ENCODE results near the gene UPK1A.
"Not testable (repeated sequence)": the region's sequence is repeated elsewhere in the genome, so short reads cannot be mapped to it uniquely, and the experiment has no call there.

Gene UPK1A

DNA sequence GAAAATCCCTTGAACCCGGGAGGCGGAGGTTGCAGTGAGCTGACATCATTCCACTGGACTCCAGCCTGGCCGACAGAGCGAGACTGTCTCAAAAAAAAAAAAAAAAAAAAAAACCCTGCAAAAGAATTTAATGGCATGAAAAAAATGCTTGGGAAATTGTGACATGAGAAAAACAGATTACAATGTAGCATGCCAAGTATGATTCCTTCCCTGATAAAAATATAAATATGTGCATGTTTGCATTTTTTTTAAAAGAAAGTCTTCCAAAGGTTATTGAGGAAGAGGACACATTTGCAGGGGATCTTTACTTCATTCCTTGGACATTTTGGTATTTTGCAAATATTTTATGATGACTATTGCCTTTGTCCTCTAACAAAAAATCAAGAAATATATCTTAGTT, 23.5 kb downstream of the UPK1A start:
- no peak for DNase-seq (ENCODE audit: low read depth in 1 of 2, low spot score in 1 of 2)

DNA sequence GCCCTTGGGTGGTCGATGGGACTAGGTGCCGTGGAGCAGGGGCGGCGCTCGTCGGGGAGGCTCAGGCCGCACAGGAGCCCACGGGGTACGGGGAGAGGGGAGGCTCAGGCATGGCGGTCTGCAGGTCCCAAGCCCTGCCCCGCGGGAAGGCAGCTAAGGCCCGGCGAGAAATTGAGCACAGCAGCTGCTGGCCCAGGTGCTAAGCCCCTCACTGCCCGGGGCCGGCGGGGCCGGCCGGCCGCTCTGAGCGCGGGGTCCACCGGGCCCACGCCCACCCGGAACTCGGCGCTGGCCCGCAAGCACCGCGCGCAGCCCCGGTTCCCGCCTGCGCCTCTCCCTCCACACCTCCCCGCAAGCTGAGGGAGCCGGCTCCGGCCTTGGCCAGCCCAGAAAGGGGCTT, 24.8 kb downstream of the UPK1A start:
- not testable (repeated sequence) for DNase-seq (ENCODE audit: low read depth in 1 of 2, low spot score in 1 of 2)

DNA sequence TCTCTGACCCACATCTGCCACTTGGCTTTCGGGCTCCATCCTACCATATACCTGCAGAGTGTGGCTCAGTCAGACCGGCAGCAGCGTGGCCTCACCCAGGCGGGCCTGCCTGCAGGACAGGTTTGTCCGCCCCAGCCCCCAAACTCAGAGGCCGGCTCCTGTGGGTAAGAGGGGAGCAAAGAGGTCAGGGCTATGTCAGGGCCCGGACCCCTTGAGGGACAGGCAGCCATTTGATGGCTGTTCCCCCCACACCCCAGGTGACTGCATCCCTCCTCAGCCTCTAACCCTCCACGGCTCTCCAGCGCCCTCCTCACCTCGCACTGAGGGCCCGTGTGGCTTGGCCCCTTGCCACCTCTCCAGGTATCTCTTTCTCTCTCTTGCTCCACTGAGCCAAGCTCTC, 25.7 kb downstream of the UPK1A start:
- DNase-seq (ENCODE audit: low read depth in 1 of 2, low spot score in 1 of 2) = no peak

DNA sequence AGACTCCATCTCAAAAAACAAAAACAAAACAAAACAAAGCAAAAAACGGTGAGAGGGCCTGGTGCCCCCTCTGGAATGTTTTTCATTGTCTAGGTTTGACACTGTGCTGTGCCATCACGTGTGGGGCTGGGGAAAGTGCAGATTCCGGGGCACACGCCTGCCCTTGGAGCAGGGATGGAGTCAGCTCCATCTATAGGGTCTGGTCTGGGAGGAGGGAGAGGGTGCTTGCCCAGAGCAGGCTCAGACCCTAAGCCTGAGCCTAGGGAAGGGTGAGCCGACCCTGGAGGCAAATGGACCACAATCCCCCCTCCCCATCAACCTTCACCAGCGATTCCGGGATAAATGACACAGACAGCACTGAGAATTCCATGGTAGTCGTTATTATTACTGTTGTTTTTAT, 27.1 kb downstream of the UPK1A start:
- no peak for DNase-seq (ENCODE audit: low read depth in 1 of 2, low spot score in 1 of 2)

DNA sequence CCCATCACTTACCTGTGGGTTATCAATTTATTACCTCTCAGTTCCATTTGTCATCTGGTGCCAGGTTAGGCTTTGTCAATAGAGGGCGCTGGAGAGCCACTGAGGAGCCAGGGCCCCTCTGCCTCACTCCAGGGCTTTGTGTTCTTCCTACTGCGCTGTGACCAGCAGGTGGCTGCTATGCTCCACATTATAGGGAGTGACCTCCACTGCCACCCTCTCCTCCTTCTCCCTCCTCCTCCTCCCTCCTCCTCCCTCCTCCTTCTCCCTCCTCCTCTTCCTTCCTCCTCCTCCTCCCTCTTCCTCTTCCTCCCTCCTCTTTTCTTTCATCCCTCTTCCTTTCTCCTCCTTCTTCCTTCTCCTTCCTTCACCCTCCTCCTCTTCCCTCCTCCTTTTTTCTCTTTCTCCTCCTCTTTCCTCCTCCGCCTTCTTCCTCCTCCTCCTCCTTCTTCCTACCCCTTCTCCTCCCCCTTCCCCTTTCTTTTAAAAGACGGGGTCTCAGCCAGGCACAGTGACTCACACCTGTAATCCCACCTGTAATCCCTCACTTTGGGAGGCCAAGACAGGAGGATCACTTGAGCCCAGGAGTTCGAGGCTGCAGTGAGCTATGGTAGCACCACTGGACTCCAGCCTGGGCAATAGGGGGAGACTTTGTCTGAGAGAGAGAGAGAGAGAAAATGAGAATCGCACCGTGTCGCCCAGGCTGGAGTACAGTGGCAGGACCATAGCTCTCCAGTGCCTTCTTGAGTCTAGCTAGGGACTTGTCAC, 27.7 kb downstream of the UPK1A start:
- peak; percentile 80 to 81 for DNase-seq (ENCODE audit: low read depth in 1 of 2, low spot score in 1 of 2)

DNA sequence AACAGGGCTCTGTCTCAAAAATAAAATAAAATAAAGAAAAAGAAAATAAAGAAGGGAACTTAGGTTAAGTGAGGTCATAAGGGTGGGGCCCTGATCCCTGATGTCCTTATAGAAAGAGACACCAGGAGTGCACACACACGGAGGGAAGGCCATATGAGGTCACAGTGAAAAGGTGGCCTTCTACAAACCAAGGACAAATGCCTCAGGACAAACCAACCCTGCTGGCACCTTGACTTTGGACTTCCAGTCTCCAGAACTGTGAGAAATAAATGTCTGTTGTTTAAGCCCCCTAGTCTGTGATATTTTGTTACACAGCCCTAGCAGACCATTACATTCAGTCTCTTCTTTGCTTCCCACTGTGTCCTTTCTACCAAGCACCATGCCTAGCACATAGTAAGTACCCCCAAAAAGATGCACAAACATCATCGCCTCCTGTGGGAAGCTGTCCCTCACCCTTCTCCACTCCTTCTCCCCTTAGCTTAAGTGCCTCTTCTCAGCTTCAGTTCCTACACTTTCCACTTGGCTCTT, 29.6 kb downstream of the UPK1A start:
- DNase-seq (ENCODE audit: low read depth in 1 of 2, low spot score in 1 of 2) = no peak

DNA sequence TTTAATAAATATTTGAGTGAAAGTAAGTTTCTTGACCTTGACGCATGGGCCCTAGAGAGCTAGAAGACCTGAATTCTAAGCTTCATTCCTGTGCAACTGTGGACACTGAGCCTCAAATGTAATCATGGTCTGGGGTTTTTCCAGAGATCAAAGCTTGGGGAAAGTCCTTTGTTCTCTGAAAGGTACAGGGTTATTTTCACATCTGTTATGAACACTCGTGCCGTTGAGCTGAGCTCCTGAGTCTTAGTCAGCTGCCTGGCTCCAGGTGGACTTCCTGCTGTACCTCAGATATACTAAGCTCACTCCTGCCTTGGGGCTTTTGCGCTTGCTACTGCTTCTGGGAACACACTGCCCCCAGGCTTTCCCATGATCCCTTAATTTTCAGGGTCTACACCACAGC, 30.5 kb downstream of the UPK1A start:
- DNase-seq (ENCODE audit: low read depth in 1 of 2, low spot score in 1 of 2) = no peak

DNA sequence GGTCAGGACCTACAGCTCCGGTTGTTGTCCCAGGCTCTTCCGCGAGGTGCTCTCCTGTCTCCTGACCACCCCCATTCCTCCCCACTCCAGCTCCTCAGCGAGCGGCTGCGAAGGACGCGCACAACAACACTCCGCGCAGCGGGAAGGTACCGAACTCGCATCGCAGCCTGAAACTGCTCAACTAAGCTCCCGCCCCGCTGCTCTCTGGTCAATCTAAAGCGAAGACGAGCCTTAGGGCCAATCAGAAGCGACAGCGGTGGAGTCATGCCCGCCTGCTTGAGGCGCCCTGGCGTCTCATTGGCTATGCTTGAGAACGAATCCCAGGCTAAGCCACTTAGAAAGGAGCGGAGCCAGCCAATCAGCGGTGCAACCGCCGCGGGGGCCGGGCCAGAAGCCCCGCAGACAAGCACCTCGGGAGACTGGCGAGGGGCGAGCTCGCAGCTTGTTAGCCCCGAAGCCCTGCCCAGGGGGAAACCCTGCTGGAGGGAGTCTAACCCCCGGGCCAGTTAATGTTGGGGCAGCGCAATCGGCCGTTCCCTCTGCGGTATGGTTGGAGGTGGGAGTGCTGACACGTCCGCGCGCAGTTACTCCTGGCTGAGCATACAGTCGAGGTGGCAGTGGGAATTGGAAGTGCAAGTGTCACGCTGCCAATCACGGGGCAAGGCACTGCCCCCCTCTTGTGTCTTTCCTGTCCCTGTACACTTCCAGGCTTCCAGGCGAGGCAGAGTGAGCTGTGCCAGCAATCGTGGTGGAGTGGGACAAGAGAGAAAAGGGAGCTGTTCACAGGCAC, 36.1 kb downstream of the UPK1A start:
- peak; percentile 79 to 86 for DNase-seq (ENCODE audit: low read depth in 1 of 2, low spot score in 1 of 2)

DNA sequence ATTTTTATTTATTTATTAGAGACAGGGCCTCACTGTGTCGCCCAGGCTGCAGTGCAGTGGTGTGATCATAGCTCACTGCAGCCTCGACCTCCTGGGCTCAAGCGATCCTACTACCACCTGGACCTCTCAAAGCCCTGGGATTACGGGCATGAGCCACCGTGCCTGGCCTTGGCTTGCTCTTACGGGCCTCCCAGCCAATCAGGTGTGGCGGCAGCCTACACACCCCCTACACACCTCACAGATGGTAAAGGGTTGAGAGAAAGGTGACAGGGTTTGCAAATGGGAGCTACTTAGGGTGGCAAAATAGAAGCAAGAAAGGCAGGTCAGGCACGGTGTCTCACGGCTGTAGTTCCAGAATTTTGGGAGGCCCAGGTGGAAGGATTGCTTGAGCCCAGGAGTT, 37.0 kb downstream of the UPK1A start:
- DNase-seq (ENCODE audit: low read depth in 1 of 2, low spot score in 1 of 2) = no peak

DNA sequence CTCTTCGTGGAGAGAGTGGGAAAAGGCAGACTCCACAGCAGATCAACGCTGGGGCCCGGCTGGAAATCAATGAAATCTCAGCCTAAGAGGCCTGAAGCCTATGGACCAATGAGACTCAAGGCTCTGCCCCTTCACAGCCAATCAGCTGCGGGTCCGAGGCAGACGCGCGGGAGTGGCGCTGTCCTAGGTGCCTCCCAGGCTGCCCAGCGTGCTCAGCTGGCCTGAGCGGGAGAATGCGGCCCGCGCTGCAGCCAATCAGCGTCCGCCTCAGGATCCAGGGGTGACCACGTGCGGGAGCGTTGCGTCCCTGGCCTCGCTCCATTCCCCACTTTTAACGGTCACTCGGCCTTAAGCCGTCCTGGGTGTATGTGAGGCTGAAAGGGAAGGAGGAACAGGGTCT, 37.9 kb downstream of the UPK1A start, which contains the start of gene ZBTB32:
Gene ZBTB32, plus strand, starts transcription at position 341 of the 400 bp plus-strand sequence. CDS start 10,069 bp downstream, outside the sequence.
- DNase-seq (ENCODE audit: low read depth in 1 of 2, low spot score in 1 of 2) = no peak

DNA sequence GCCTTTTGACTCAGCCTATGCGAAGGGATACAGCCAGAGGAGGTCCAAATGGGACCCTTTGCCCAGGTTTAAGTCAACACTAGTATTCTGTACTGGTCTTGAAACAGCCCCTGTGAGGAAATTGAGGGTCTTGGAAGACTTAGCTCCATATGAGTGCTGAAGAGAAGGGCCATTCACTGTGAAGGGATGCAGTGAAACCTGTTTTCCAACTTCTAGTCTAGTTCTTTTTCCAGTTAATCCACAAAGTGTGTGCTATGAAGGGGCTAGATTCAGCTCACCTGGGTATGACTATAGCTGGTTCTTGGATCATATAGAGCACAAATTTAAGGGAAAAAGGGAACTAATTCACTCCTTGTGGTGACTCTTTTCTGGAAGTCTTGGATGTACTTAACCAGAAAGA, 42.1 kb downstream of the UPK1A start:
- DNase-seq (ENCODE audit: low read depth in 1 of 2, low spot score in 1 of 2) = no peak

DNA sequence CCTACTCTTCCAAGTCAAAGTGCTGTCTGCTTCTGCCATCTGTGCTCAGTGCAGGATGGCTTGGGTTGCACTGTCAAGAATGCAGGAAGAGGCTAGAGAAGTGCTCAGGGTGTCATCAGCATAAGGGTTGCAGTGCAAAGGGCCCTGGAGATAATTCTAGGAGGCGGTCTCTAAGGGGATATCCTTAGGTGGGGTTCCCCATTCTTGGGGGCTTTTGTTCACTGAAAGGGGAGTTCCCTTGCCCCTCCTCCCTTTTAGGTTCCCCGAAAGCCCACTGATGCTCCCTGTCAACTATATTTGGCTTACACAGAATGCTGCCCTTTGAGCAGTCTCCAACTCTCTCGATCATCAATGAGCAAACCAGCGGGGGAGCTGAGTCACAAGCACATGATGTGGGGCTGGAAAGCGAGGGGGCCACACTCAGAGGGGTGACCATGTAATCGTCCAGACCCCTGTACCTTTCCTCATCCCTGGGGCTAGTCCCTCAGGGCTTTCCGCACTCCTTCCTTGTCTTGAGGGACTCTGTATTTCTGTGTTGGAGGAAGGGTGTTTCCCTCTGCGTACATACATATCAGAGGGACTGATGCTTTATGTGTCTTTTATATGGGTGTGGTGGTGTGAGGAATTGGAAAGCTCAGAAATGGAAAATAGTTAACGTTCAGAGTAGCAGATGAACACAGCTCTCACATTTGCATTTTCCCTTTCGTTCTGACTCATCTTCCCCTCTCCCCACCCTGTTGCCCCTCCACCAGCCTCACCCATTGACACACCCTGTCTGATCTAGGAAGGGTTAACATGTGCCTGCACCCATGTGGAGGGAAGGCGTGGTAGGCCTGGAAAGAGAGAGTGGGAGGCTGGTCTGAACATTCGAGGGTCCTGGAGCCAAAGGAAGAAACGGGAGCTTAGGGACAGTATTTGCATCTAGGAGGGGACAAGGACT, 44.7 kb downstream of the UPK1A start:
- peak in 1 of 2 donors; percentile 29 for DNase-seq (ENCODE audit: low read depth in 1 of 2, low spot score in 1 of 2)

DNA sequence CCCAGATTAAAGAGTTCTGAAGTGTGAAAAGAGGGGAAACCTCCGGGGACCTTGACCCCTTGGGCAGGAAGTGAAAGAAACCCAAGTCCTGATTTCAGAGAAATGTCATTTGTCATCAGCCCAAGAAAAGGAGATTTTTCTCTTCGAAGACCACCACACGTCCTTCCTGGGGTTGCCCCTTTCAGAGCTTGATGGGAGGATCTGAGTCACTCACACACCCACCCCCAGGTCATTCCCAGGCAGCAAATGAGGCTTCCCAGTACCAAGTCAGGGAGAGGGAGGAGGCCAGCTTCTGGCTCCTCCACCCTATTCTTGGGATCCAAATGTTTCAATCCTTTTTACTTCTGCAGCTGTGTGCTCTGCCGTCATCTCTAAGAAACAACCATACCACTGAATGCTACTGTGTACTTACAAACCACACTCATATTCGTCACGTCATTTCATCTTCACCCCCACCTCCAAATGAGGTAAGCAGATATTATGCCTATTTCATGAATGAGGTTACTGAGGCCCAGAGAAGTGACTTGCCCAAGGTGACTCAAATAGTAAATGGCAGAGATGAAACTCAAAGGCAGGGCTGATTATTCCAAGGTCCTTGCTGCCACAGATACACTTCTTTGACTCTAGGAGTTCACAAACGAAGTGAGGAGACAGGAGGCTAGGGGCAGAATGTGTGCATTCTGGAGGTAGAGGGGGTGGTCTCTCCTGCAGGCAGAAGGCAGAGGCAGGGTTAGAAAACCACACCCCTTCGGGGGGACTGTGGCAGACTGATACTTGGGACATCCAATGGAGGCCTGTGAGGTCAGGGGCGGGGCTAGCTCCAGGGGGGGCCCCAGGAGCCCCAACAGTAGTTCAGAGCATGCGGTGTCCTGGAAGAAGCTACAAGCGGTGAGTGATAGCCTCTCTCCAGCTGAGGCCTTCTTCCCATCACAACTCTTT, 46.5 kb downstream of the UPK1A start:
- peak in 1 of 2 donors; percentile 28 for DNase-seq (ENCODE audit: low read depth in 1 of 2, low spot score in 1 of 2)

DNA sequence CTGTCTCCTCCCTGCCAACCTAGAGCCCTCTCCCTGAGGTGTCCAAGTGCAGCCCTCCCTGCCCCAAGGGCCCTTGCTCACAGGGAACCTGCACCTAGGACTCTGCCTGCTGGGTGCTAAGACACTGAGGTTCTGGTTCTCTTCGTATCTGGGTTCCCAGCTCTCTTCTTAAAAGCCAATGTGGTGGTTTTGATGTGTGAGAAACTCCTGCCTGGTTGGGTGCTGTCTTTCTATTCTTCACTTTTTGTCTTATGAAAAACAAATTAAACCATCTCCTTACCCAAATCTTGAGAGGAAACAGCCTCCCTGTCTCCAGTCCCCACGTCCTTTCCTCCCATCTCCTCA, 47.2 kb downstream of the UPK1A start:
- DNase-seq (ENCODE audit: low read depth in 1 of 2, low spot score in 1 of 2) = no peak

DNA sequence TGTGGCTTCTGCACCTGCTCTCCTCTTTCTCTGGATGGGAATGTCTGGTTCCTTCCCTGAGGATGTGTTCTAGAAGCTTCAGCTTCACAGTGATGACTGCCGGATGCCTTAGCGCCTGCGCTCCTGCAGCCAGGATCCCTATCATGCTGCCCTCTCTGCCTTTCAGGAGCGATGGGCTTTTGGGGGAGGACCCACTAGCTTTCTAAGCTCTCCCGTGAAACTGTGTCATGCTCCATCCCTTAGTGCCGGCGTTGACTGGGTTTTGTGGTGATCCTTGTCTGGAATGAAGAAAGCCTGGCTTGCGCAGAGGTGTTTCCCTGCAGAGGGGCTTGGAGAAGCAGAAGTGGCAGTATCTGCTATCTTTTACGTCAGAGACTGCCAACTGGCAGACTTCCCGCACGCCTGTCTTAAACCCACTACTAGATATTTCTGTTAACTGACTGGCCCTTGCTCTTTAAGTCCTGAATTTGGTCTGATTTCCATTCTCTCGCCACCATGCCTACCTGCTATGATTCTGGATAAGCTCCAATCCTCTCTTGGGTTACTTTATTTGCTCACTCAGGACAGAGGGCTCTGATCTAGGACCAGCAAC, 47.7 kb downstream of the UPK1A start:
- DNase-seq (ENCODE audit: low read depth in 1 of 2, low spot score in 1 of 2) = no peak

DNA sequence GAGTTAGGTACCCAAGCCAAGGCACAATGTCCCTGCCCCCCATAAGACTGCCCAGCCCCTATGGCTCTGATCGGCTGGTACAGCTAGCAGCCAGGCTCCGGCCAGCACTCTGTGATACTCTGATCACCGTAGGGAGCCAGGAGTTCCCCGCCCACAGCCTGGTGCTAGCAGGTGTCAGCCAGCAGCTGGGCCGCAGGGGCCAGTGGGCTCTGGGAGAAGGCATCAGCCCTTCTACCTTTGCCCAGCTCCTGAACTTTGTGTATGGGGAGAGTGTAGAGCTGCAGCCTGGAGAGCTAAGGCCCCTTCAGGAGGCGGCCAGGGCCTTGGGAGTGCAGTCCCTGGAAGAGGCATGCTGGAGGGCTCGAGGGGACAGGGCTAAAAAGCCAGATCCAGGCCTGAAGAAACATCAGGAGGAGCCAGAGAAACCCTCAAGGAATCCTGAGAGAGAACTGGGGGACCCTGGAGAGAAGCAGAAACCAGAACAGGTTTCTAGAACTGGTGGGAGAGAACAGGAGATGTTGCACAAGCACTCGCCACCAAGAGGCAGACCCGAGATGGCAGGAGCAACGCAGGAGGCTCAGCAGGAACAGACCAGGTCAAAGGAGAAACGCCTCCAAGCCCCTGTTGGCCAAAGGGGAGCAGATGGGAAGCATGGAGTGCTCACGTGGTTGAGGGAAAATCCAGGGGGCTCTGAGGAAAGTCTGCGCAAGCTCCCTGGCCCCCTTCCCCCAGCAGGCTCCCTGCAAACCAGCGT, 48.5 kb downstream of the UPK1A start:
- no peak for DNase-seq (ENCODE audit: low read depth in 1 of 2, low spot score in 1 of 2)

DNA sequence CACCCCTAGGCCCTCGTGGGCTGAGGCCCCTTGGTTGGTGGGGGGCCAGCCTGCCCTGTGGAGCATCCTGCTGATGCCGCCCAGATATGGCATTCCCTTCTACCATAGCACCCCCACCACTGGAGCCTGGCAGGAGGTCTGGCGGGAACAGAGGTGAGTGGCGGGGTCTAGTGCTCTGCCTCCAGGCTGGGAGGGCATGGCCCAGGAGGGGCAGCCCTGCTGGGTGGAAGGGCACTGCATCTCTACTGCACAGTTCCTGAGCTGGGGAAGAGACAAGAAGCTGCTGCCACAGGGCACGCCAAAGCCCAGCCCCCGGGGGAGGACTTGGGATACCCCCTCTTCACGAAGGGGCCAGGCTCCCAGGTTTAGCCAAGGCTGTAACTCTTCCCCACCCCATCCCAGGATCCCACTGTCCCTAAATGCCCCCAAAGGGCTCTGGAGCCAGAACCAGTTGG, 49.1 kb downstream of the UPK1A start:
- DNase-seq (ENCODE audit: low read depth in 1 of 2, low spot score in 1 of 2) = no peak

DNA sequence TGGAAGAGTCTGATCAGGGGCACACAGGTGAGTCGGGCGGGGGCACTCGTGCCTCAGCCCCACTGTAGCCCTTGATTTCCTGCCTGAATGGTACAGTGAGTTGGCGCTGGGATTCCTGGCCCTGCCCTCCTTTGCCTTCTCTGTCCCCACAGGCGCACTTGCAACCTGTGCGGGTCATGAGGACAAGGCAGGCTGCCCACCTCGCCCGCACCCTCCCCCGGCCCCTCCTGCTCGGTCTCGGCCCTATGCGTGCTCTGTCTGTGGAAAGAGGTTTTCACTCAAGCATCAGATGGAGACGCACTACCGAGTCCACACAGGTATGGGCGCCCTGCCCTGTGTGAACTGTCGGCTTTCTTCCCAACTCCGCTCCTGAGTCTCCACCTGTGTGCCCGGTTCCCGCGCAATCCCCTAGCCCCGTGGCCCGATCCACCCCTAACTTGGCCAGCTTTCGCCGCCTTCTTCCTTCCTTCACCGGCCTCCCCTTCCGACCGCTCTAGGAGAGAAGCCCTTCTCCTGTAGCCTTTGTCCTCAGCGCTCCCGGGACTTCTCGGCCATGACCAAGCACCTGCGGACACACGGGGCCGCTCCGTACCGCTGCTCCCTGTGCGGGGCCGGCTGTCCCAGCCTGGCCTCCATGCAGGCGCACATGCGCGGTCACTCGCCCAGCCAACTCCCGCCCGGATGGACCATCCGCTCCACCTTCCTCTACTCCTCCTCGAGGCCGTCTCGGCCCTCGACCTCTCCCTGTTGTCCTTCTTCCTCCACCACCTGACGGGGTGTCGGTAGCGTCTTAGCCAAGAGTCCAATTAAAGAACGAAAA, 49.9 kb downstream of the UPK1A start:
- DNase-seq (ENCODE audit: low read depth in 1 of 2, low spot score in 1 of 2) = no peak
